Naive thymus-derived CD4-positive, alpha-beta T cell (primary cell): ENCODE results near the gene GNA12. TPM values are rescaled to one million over a fixed set of nuclear protein-coding genes. Genes with fewer than 3 reads are reported as not detected.

Experiments used
- ATAC-seq: fragments of 150-1000 bp; cut with Tn5 transposase; 2 replicates; pipeline ENCODE4 v1.10.0; 2021; ENCODE audit warnings: mild to moderate bottlenecking, moderate library complexity
- CTCF ChIA-PET: fragments of 350-600 bp; sonication (Branson Sonifier 250); formaldehyde crosslinking; loops from one replicate; lab custom pipeline; 2021; ENCODE audit warnings: antibody characterized with exemption; lab: Charles Lee
- POLR2A ChIA-PET: fragments of 350-600 bp; sonication (Branson Sonifier 250); formaldehyde crosslinking; loops from one replicate; lab custom pipeline; 2021; ENCODE audit warnings: antibody characterized with exemption, inconsistent platforms; lab: Charles Lee
- DNase-seq, 9 donors: peaks; one replicate each; pipeline versions ENCODE4 v3.0.0 to v3.0.0-alpha.2; 2020 to 2022; ENCODE audit warnings: mixed read lengths in 1 of 9
- H3K27ac ChIP-seq: one replicate; pipeline ENCODE4 v1.7.0; 2013; ENCODE audit warnings: mild to moderate bottlenecking, low read depth, low read length, moderate library complexity
- H3K27me3 ChIP-seq, 2 donors: one replicate each; pipeline ENCODE4 v1.7.0; 2013; ENCODE audit warnings: low read length in 2 of 2, mild to moderate bottlenecking in 2 of 2, moderate library complexity in 2 of 2; ENCODE audit not compliant: control insufficient read depth in 2 of 2, insufficient read depth in 2 of 2
- H3K36me3 ChIP-seq, 3 experiments: 1 replicate in 2 of 3; 2 replicates in 1 of 3; pipeline ENCODE4 v1.7.0; 2013; ENCODE audit warnings: low read length in 3 of 3, mild to moderate bottlenecking in 3 of 3, moderate library complexity in 1 of 3; ENCODE audit not compliant: insufficient read depth in 3 of 3, control insufficient read depth in 2 of 3
- H3K4me1 ChIP-seq, 2 donors: one replicate each; pipeline ENCODE4 v1.7.0; 2013; ENCODE audit warnings: low read length in 2 of 2, mild to moderate bottlenecking in 2 of 2, moderate library complexity in 1 of 2; ENCODE audit not compliant: control insufficient read depth in 2 of 2, insufficient read depth in 2 of 2
- H3K4me3 ChIP-seq: 2 replicates; pipeline ENCODE4 v1.7.0; 2013; ENCODE audit warnings: mild to moderate bottlenecking, low read length
- H3K9me3 ChIP-seq, 3 experiments: 1 replicate in 2 of 3; 2 replicates in 1 of 3; pipeline ENCODE4 v1.7.0; 2013; ENCODE audit warnings: low read length in 3 of 3; ENCODE audit not compliant: control insufficient read depth in 2 of 3
- H3K27ac Mint-ChIP-seq, 9 donors: one replicate each; pipeline ENCODE4 v1.8.0; 2020 to 2022; ENCODE audit warnings: mixed read lengths in 9 of 9, mild to moderate bottlenecking in 8 of 9, moderate library complexity in 5 of 9, inconsistent platforms in 2 of 9
- H3K27me3 Mint-ChIP-seq, 5 donors: one replicate each; pipeline ENCODE4 v1.8.0; 2021 to 2022; ENCODE audit warnings: mixed read lengths in 5 of 5, mild to moderate bottlenecking in 1 of 5
- H3K36me3 Mint-ChIP-seq, 5 donors: one replicate each; pipeline ENCODE4 v1.8.0; 2020 to 2022; ENCODE audit warnings: mixed read lengths in 5 of 5, mild to moderate bottlenecking in 3 of 5, inconsistent platforms in 1 of 5
- H3K4me1 Mint-ChIP-seq, 7 donors: one replicate each; pipeline ENCODE4 v1.8.0; 2020 to 2022; ENCODE audit warnings: mixed read lengths in 7 of 7, mild to moderate bottlenecking in 3 of 7, inconsistent platforms in 1 of 7
- H3K4me3 Mint-ChIP-seq, 10 donors: one replicate each; pipeline ENCODE4 v1.8.0; 2020 to 2022; ENCODE audit warnings: mild to moderate bottlenecking in 10 of 10, mixed read lengths in 10 of 10, moderate library complexity in 6 of 10, inconsistent platforms in 2 of 10
- H3K9me3 Mint-ChIP-seq, 11 donors: one replicate each; pipeline ENCODE4 v1.8.0; 2020 to 2022; ENCODE audit warnings: mixed read lengths in 11 of 11, mild to moderate bottlenecking in 4 of 11, inconsistent platforms in 1 of 11, moderate library complexity in 1 of 11
- intact Hi-C, 2 donors: fragments of 100-400 bp; cut with micrococcal nuclease; formaldehyde crosslinking; loops; one replicate each; pipeline ENCODE4 v1.15.1; 2023
- polyA plus RNA-seq, 2 donors: library from polyadenylated mRNA; unstranded; fragments of 300-500 nt; fragmentation: Illumina TruSeq; gene quantifications; one replicate each; pipeline ENCODE4 v1.2.3, GENCODE V29; 2021
- total RNA-seq, 6 experiments: library from RNA in 5 of 6; stranded (reverse) in 5 of 6; gene quantifications; 1 replicate in 5 of 6; 2 replicates in 1 of 6; pipeline ENCODE4 v1.2.3 and lab custom pipeline; 2021 to 2026

GNA12 gene
- total RNA-seq (10 to 100 TPM; 18.1 to 25.7 (median 21.0) TPM), polyA plus RNA-seq (1 to 10 TPM; 4.2 to 9.2 TPM), total RNA-seq (lab: John Stamatoyannopoulos, UW) (18.0 reads per million, percentile 48 among the genes with 10 or more reads in this experiment)

DNA sequence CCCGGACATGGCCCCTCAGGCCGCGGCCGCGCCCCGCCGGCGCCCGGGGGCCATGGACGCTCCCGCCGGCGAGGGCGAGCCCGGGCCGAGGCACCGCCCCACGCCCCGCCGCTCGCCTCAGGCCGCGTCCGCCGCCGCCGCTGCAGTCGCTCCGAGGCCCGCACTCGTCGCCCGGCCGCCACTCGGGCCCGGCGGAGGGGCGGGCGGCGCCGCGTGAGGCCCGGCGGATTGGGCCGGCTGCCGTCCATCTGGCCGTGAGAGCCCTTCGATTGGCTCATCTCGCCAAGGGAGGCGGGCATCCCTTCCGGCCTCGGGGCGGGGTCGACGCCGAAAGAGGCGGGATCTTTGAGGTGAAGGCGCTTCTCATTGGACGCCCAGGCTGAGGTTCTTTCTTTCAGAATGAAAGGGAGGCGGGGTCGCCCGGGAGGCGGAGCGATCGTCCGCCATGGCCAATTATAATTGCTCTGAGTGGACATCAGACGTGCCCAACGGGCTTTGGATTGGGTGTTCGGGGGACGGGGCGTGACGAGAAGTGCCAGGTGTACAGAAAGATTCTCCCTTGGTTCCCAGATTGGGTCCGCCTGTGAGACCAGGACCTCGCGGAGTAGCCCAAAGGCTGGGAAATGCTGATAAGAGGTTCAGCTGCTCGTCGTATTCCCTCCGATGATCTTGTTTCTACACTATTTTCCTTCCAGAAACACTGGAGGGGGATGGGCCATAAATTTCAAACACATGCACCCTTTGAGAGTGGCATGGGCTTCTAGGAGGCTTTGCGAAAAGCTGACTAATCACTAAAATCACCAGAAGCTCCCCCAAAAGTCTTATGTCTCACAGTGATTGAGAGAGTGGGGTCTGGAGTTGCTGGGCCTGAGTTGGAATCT lies at the start of gene GNA12:
Gene GNA12, minus strand, starts transcription at position 156 of the 881 bp plus-strand sequence. Its CDS starts 147 bp downstream, at position 9.
- no peaks in the 10 kb centered on the region for H3K9me3 Mint-ChIP-seq
- ChIA-PET POLR2A (interaction anchor here (0.8 kb wide), 1 partner anchor 26 kb away, joined by 5 read pairs; no protein-coding TSS in a partner anchor), CTCF (interaction anchor here (0.9 kb wide), 1 partner anchor 21 kb away, joined by 3 read pairs; no protein-coding TSS in a partner anchor)
- H3K27me3 Mint-ChIP-seq = no peaks in the 10 kb centered on the region
- peak; percentile 94 to 98 (median 98) for DNase-seq
- H3K4me3 Mint-ChIP-seq = peak within 1 kb of the TSS; percentile 86 to 98 (median 91)
- Histone ChIP-seq H3K27me3 (no peaks in the 10 kb centered on the region), H3K4me1 (peaks cover 12% of the 10 kb centered on the region in 2 donors), H3K4me3 (peak within 1 kb of the TSS; percentile 70), H3K27ac (peak within 1 kb of the TSS; percentile 59), H3K36me3 (no peaks in the 10 kb centered on the region), H3K9me3 (no peaks in the 10 kb centered on the region)
- H3K27ac Mint-ChIP-seq = peak within 1 kb of the TSS; percentile 2 to 89 (median 78)
- intact Hi-C loops = loop anchor here (1.0 to 5.0 kb wide), 5 partner anchors 19 to 287 kb away; partner anchors contain the start of genes BRAT1 (in 1 of the 2), IQCE (in 1 of the 2) and TTYH3 (in 1 of the 2)
- ATAC-seq = peak; percentile 97
- H3K36me3 Mint-ChIP-seq = peaks cover 3 to 17% (median 10%) of the 10 kb centered on the region in 5 donors
- H3K4me1 Mint-ChIP-seq = peaks cover 19 to 49% (median 44%) of the 10 kb centered on the region in 7 donors

DNA sequence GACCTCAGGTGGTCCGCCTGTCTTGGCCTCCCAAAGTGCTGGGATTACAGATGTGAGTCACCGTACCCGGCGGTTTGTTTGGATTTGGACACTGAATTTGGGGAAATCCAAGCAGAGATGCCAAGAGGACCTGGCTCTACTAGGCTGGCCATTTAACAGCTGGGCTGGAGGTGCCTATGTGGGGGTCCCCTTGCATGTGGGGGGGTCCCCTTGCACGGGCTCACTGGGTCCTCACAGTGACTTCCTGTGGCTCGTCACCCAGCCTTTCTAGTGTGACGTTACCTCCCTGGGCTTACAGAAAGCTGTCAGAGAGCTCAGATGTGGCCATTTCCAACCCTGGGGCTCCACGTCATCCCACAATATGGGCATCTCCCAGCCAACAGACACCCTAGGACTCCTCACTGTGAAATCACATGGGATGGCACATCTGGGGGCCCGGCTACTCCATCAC lies 49.3 kb upstream of the GNA12 start:
- ATAC-seq (peak; percentile 30), DNase-seq (no peak)
- Histone ChIP-seq H3K36me3 (no peaks in the 10 kb centered on the region), H3K27ac (no peak overlapping the region), H3K9me3 (no peaks in the 10 kb centered on the region), H3K4me3 (no peak overlapping the region), H3K27me3 (no peaks in the 10 kb centered on the region), H3K4me1 (peaks cover 10 to 11% of the 10 kb centered on the region in 2 donors)
- Mint-ChIP-seq H3K36me3 (peaks cover 0 to 2% (median 0%) of the 10 kb centered on the region in 5 donors), H3K4me1 (peaks cover 9 to 29% (median 21%) of the 10 kb centered on the region in 7 donors), H3K4me3 (peak overlapping the region in 9 of 10 donors; percentile 32 to 89 (median 48)), H3K9me3 (no peaks in the 10 kb centered on the region), H3K27ac (peak overlapping the region in 4 of 9 donors; percentile 9 to 83 (median 74)), H3K27me3 (no peaks in the 10 kb centered on the region)
- POLR2A ChIA-PET = no interaction called here
- intact Hi-C loops = no loop called here
- CTCF ChIA-PET = interaction anchor here (0.8 to 1.0 kb wide), 3 partner anchors 29 to 338 kb away, joined by 3 to 10 read pairs (median 3); no protein-coding TSS in a partner anchor

GRCh38 chr7:2892549-2892948 lies 48.4 kb upstream of the GNA12 start:
- peak overlapping the region in 3 of 10 donors; percentile 20 to 45 (median 22) for H3K4me3 Mint-ChIP-seq
- intact Hi-C loops = no loop called here

GRCh38 chr7:2887816-2888215 lies 43.7 kb upstream of the GNA12 start:
- H3K4me3 Mint-ChIP-seq = no peak overlapping the region

More at GRCh38 chr7:2892549-2892948, 48.4 kb upstream of the GNA12 start:
- Histone ChIP-seq H3K36me3 (no peaks in the 10 kb centered on the region), H3K27me3 (no peaks in the 10 kb centered on the region), H3K27ac (no peak overlapping the region), H3K4me1 (peaks cover 10 to 11% of the 10 kb centered on the region in 2 donors), H3K9me3 (no peaks in the 10 kb centered on the region), H3K4me3 (no peak overlapping the region)
- no peak for ATAC-seq
- Mint-ChIP-seq H3K9me3 (no peaks in the 10 kb centered on the region), H3K27me3 (no peaks in the 10 kb centered on the region), H3K4me1 (peaks cover 9 to 29% (median 21%) of the 10 kb centered on the region in 7 donors), H3K27ac (peak overlapping the region in 1 of 9 donors; percentile 76), H3K36me3 (peaks cover 0 to 2% (median 0%) of the 10 kb centered on the region in 5 donors)
- ChIA-PET POLR2A (no interaction called here), CTCF (no interaction called here)
- DNase-seq = no peak

DNA sequence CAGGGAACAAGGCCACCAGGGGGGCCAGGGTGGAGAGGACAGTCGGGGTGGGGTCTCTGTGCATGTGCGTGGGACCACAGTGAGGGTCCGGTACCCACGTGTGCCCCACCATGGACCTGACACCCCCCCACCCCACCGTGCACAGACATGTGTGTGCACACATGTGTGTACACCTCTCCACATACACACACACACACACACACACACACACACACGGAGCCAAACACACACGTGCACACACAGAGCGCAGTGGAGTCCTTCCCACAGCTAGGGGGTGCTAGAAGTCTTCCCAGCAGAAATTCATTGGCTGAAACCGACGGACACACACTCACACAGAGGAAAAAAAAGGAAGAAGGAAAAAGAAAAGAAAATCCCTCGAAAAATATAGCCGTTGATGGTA lies 42.8 kb upstream of the GNA12 start:
- peaks cover 0 to 1% (median 0%) of the 10 kb centered on the region in 11 donors for H3K9me3 Mint-ChIP-seq
- DNase-seq (peak in 8 of 9 donors; percentile 28 to 59 (median 50)), ATAC-seq (peak; percentile 89)
- peak overlapping the region in 4 of 10 donors; percentile 16 to 38 (median 36) for H3K4me3 Mint-ChIP-seq
- Histone ChIP-seq H3K9me3 (no peaks in the 10 kb centered on the region), H3K27ac (no peak overlapping the region), H3K4me3 (no peak overlapping the region), H3K36me3 (no peaks in the 10 kb centered on the region), H3K4me1 (no peaks in the 10 kb centered on the region), H3K27me3 (no peaks in the 10 kb centered on the region)
- H3K4me1 Mint-ChIP-seq = peaks cover 0 to 9% (median 6%) of the 10 kb centered on the region in 7 donors
- no peaks in the 10 kb centered on the region for H3K36me3 Mint-ChIP-seq
- H3K27ac Mint-ChIP-seq = peak overlapping the region in 4 of 9 donors; percentile 3 to 57 (median 24)
- ChIA-PET CTCF (interaction anchor here (0.6 to 1.5 kb wide), 6 partner anchors 20 to 1011 kb away, joined by 3 to 4 read pairs (median 4); no protein-coding TSS in a partner anchor), POLR2A (no interaction called here)
- intact Hi-C loops = loop anchor here (1.0 to 5.0 kb wide), 5 partner anchors 178 to 1010 kb away; no protein-coding TSS in a partner anchor
- H3K27me3 Mint-ChIP-seq = no peaks in the 10 kb centered on the region

More at GRCh38 chr7:2887816-2888215, 43.7 kb upstream of the GNA12 start:
- DNase-seq (no peak), ATAC-seq (no peak)
- no peaks in the 10 kb centered on the region for H3K9me3 ChIP-seq
- CTCF ChIA-PET = interaction anchor here (0.5 to 2.0 kb wide), 11 partner anchors 21 to 1010 kb away, joined by 3 to 13 read pairs (median 3); no protein-coding TSS in a partner anchor
- no peaks in the 10 kb centered on the region for H3K36me3 ChIP-seq
- no peaks in the 10 kb centered on the region for H3K4me1 ChIP-seq
- no peak overlapping the region for H3K4me3 ChIP-seq
- intact Hi-C loops = loop anchor here (1.0 to 5.0 kb wide), 5 partner anchors 177 to 1009 kb away; no protein-coding TSS in a partner anchor
- H3K36me3 Mint-ChIP-seq = no peaks in the 10 kb centered on the region
- no peaks in the 10 kb centered on the region for H3K27me3 Mint-ChIP-seq
- H3K27me3 ChIP-seq = no peaks in the 10 kb centered on the region
- H3K9me3 Mint-ChIP-seq = peaks cover 0 to 1% (median 0%) of the 10 kb centered on the region in 11 donors
- H3K27ac Mint-ChIP-seq = no peak overlapping the region
- no peak overlapping the region for H3K27ac ChIP-seq
- H3K4me1 Mint-ChIP-seq = peaks cover 0 to 13% (median 8%) of the 10 kb centered on the region in 7 donors
- POLR2A ChIA-PET = no interaction called here

GRCh38 chr7:2886391-2886790 lies 42.3 kb upstream of the GNA12 start:
- H3K4me1 Mint-ChIP-seq = peaks cover 0 to 9% (median 6%) of the 10 kb centered on the region in 7 donors
- POLR2A ChIA-PET = no interaction called here
- H3K9me3 Mint-ChIP-seq = peaks cover 0 to 1% (median 0%) of the 10 kb centered on the region in 11 donors
- no peaks in the 10 kb centered on the region for H3K27me3 ChIP-seq
- no peak for ATAC-seq
- no peaks in the 10 kb centered on the region for H3K36me3 Mint-ChIP-seq
- DNase-seq = no peak
- CTCF ChIA-PET = interaction anchor here (0.6 to 1.1 kb wide), 2 partner anchors 269 to 1590 kb away, joined by 3 read pairs; no protein-coding TSS in a partner anchor
- H3K9me3 ChIP-seq = no peaks in the 10 kb centered on the region
- H3K4me1 ChIP-seq = no peaks in the 10 kb centered on the region
- H3K4me3 Mint-ChIP-seq = no peak overlapping the region
- H3K4me3 ChIP-seq = no peak overlapping the region
- H3K27ac Mint-ChIP-seq = peak overlapping the region in 1 of 9 donors; percentile 11
- H3K27me3 Mint-ChIP-seq = no peaks in the 10 kb centered on the region
- intact Hi-C loops = loop anchor here (2.0 to 5.0 kb wide), 2 partner anchors 434 to 1010 kb away; no protein-coding TSS in a partner anchor
- H3K36me3 ChIP-seq = no peaks in the 10 kb centered on the region
- H3K27ac ChIP-seq = no peak overlapping the region
